Spinal cord (tissue), 4 donors: ENCODE data around the gene FAM83C. TPM values are rescaled to one million over a fixed set of nuclear protein-coding genes. Genes with fewer than 3 reads are reported as not detected.

ENCODE experiments used
- polyA plus RNA-seq, 2 donors: library from polyadenylated mRNA; unstranded; fragments of 120-200 nt; gene quantifications; one replicate each; pipeline ENCODE4 v1.2.1, GENCODE V29; 2013; ENCODE audit not compliant: insufficient read length in 2 of 2
- total RNA-seq, 2 donors: library from RNA; depleted of rRNA in 1 of 2; stranded (reverse); fragments of 120-200 nt in 1 of 2; fragments of >200 nt in 1 of 2; gene quantifications; one replicate each; pipeline versions ENCODE4 v1.2.3 to v1.2.4, GENCODE V29; 2013 to 2014

The FAM83C gene
- total and polyA plus RNA-seq, 4 donors = 0.05 TPM; not detected in 3

Other genes starting within 250 kb of the FAM83C start
- 10 to 100 TPM; 35.8 to 56.3 TPM for gene TRPC4AP, start 199.6 kb downstream of the FAM83C start, total RNA-seq
- 10 to 100 TPM; 78.9 to 82.2 TPM for gene TRPC4AP, start 199.6 kb downstream of the FAM83C start, polyA plus RNA-seq
- 10 to 100 TPM; 17.2 to 17.4 TPM for gene EDEM2, start 145.1 kb downstream of the FAM83C start, total RNA-seq
- 10 to 100 TPM; 11.6 to 13.3 TPM for gene EDEM2, start 145.1 kb downstream of the FAM83C start, polyA plus RNA-seq
- 10 to 100 TPM; 16.3 to 50.3 TPM for gene PROCR, start 120.4 kb downstream of the FAM83C start, total RNA-seq
- gene PROCR, start 120.4 kb downstream of the FAM83C start, polyA plus RNA-seq = 10 to 100 TPM; 17.5 to 17.8 TPM
- gene MMP24, start 65.7 kb downstream of the FAM83C start, total RNA-seq = 10 to 100 TPM; 15.3 to 24.2 TPM
- 10 to 100 TPM; 46.6 to 51.0 TPM for gene MMP24, start 65.7 kb downstream of the FAM83C start, polyA plus RNA-seq
- 10 to 100 TPM; 10.1 to 19.1 TPM for gene MMP24OS, start 14.3 kb downstream of the FAM83C start, total RNA-seq
- gene MMP24OS, start 14.3 kb downstream of the FAM83C start, polyA plus RNA-seq = 10 to 100 TPM; 66.5 to 70.6 TPM
- gene EIF6, start 7.7 kb downstream of the FAM83C start, total RNA-seq = 100 to 1,000 TPM in 1 of 2 donors, 10 to 100 TPM in 1; 56.2 to 104 TPM
- gene EIF6, start 7.7 kb downstream of the FAM83C start, polyA plus RNA-seq = 100 to 1,000 TPM in 1 of 2 donors, 10 to 100 TPM in 1; 99.8 to 106 TPM
- 10 to 100 TPM; 41.8 to 54.1 TPM for gene UQCC1, start 119.5 kb upstream of the FAM83C start, total RNA-seq
- 10 to 100 TPM; 51.0 to 62.8 TPM for gene UQCC1, start 119.5 kb upstream of the FAM83C start, polyA plus RNA-seq
- gene GDF5, start 145.8 kb upstream of the FAM83C start, total RNA-seq = 1 to 10 TPM in 1 of 2 donors, under 1 TPM in 1; 0.50 to 2.0 TPM
- gene GDF5, start 145.8 kb upstream of the FAM83C start, polyA plus RNA-seq = under 1 TPM; 0.75 to 0.89 TPM
- gene CEP250, start 163.2 kb upstream of the FAM83C start, total RNA-seq = 10 to 100 TPM; 24.5 to 29.9 TPM
- gene CEP250, start 163.2 kb upstream of the FAM83C start, polyA plus RNA-seq = 10 to 100 TPM; 42.0 to 55.3 TPM
- gene C20orf173, start 237.2 kb upstream of the FAM83C start, total RNA-seq = not detected
- not detected for gene C20orf173, start 237.2 kb upstream of the FAM83C start, polyA plus RNA-seq
- gene ERGIC3, start 249.7 kb upstream of the FAM83C start, total RNA-seq = 100 to 1,000 TPM; 197 to 336 TPM
- gene ERGIC3, start 249.7 kb upstream of the FAM83C start, polyA plus RNA-seq = 100 to 1,000 TPM; 256 to 296 TPM